Keratinocyte (primary cell): Measurements from ENCODE around the gene EML5.

ENCODE experiments used
- CTCF ChIP-seq, 3 experiments: IDR thresholded peaks in 1 of 3; conservative IDR thresholded peaks in 1 of 3; optimal IDR thresholded peaks in 1 of 3; 2 replicates in 2 of 3; 3 replicates in 1 of 3; pipeline versions ENCODE3 to v1.5.1; 2011; ENCODE audit warnings: low read length in 3 of 3, mild to moderate bottlenecking in 3 of 3, moderate library complexity in 2 of 3, control low read depth in 1 of 3, inconsistent platforms in 1 of 3; ENCODE audit not compliant: insufficient read depth in 2 of 3; ENCODE audit errors: extremely low read depth in 1 of 3
- EZH2 ChIP-seq: IDR thresholded peaks from one replicate; pipeline ENCODE4 v1.6.1; 2012; ENCODE audit warnings: inconsistent platforms, mild to moderate bottlenecking, low read length, moderate library complexity

- TF ChIP-seq CTCF (optimal IDR thresholded peaks at IDR 0.05 in 1 of 3, IDR thresholded peaks at IDR 0.05 in 1 of 3, conservative IDR thresholded peaks at IDR 0.05 in 1 of 3; ENCODE audit: extremely low read depth in 1 of 3, insufficient read depth in 2 of 3, low read length in 3 of 3) (peak in 1 of 3 experiments; percentile 11), EZH2 (no peak)
These were observed 229.7 kb downstream of the EML5 start, which contains the start of gene ZC3H14 for GRCh38 chr14:88562831-88563686.
